ENCODE results near the gene ZMYND19.

GRCh38 chr9:137590469-137591383 is at the start of gene ZMYND19:
- TF ChIP-seq CTCF (IDR thresholded peaks at IDR 0.05; ENCODE audit: insufficient read depth, low read length): no peak
- no peak for TF ChIP-seq REST (IDR thresholded peaks at IDR 0.05; ENCODE audit: insufficient replicate concordance, low read depth)
- TF ChIP-seq GABPA (IDR thresholded peaks at IDR 0.05; ENCODE audit: low read depth): no peak
- TF ChIP-seq POLR2AphosphoS5 (IDR thresholded peaks at IDR 0.05; ENCODE audit: low read depth): peak; percentile 31; the same call in 1 of the 2 replicates
- peak; percentile 60; the same call in 1 of the 2 replicates for TF ChIP-seq SPI1 (IDR thresholded peaks at IDR 0.05; ENCODE audit: borderline replicate concordance, low read depth)
